Measurements from ENCODE around the gene ATE1.
"Not testable (repeated sequence)": the region's sequence is repeated elsewhere in the genome, so short reads cannot be mapped to it uniquely, and the experiment has no call there.

Gene ATE1

GRCh38 chr10:121788115-121788514, 139.7 kb downstream of the ATE1 start:
- no peak for DNase-seq (ENCODE audit: low spot score)

- no peak for DNase-seq (ENCODE audit: low spot score)
These were observed 140.7 kb downstream of the ATE1 start for GRCh38 chr10:121787169-121787568.

- no peak for DNase-seq (ENCODE audit: low spot score)
These were observed 144.0 kb downstream of the ATE1 start for GRCh38 chr10:121783782-121784372.

GRCh38 chr10:121781101-121781500, 146.7 kb downstream of the ATE1 start:
- no peak for DNase-seq (ENCODE audit: low spot score)

GRCh38 chr10:121774813-121775212, 153.0 kb downstream of the ATE1 start:
- DNase-seq (ENCODE audit: low spot score), result no peak

GRCh38 chr10:121774404-121774803, 153.4 kb downstream of the ATE1 start:
- no peak for DNase-seq (ENCODE audit: low spot score)

- DNase-seq (ENCODE audit: low spot score), result no peak
These were observed 154.9 kb downstream of the ATE1 start for GRCh38 chr10:121772884-121773283.

GRCh38 chr10:121772406-121772805, 155.4 kb downstream of the ATE1 start:
- no peak for DNase-seq (ENCODE audit: low spot score)

GRCh38 chr10:121771966-121772365, 155.9 kb downstream of the ATE1 start:
- no peak for DNase-seq (ENCODE audit: low spot score)

- no peak for DNase-seq (ENCODE audit: low spot score)
These were observed 161.4 kb downstream of the ATE1 start for GRCh38 chr10:121766426-121766825.

GRCh38 chr10:121765204-121765603, 162.6 kb downstream of the ATE1 start:
- no peak for DNase-seq (ENCODE audit: low spot score)

- DNase-seq (ENCODE audit: low spot score), result no peak
These were observed 163.4 kb downstream of the ATE1 start for GRCh38 chr10:121764233-121764942.

GRCh38 chr10:121757241-121757640, 170.6 kb downstream of the ATE1 start:
- not testable (repeated sequence) for DNase-seq (ENCODE audit: low spot score)

- not testable (repeated sequence) for DNase-seq (ENCODE audit: low spot score)
These were observed 172.3 kb downstream of the ATE1 start for GRCh38 chr10:121755496-121755895.

GRCh38 chr10:121754666-121755065, 173.2 kb downstream of the ATE1 start:
- DNase-seq (ENCODE audit: low spot score), result no peak

- no peak for DNase-seq (ENCODE audit: low spot score)
These were observed 173.9 kb downstream of the ATE1 start for GRCh38 chr10:121753726-121754476.

GRCh38 chr10:121751191-121751760, 176.6 kb downstream of the ATE1 start:
- no peak for DNase-seq (ENCODE audit: low spot score)

GRCh38 chr10:121747163-121747775, 180.6 kb downstream of the ATE1 start:
- DNase-seq (ENCODE audit: low spot score), result no peak

GRCh38 chr10:121741248-121741792, 186.5 kb downstream of the ATE1 start:
- no peak for DNase-seq (ENCODE audit: low spot score)

- no peak for DNase-seq (ENCODE audit: low spot score)
These were observed 187.8 kb downstream of the ATE1 start for GRCh38 chr10:121740069-121740468.

GRCh38 chr10:121739114-121739513, 188.7 kb downstream of the ATE1 start:
- no peak for DNase-seq (ENCODE audit: low spot score)

All from D341Med (cell line).